Smooth muscle cell of the pulmonary artery (primary cell): ENCODE results near the gene GTF2H1. TPM values are rescaled to one million over a fixed set of nuclear protein-coding genes. Genes with fewer than 3 reads are reported as not detected.

Experiments used
- total RNA-seq: library from RNA; depleted of rRNA; stranded (reverse); fragments of >200 nt; gene quantifications from 2 replicates; pipeline ENCODE4 v1.2.3, GENCODE V29; 2014

The GTF2H1 gene
- 58.8 and 64.6 TPM in 2 replicates for total RNA-seq

GRCh38 chr11:18321969-18322711, at the start of gene GTF2H1, which contains the start of gene HPS5:
Gene GTF2H1, plus strand, starts transcription at chr11:18322567. Its CDS starts 10,508 bp downstream, at chr11:18333075.
Gene HPS5, minus strand, starts transcription at chr11:18322140. Its CDS starts 4,282 bp downstream, at chr11:18317858.

GRCh38 chr11:18394275-18394927, 72.0 kb downstream of the GTF2H1 start, which contains the start of gene LDHA:
Gene LDHA, plus strand, starts transcription at chr11:18394563. Its CDS starts 2,280 bp downstream, at chr11:18396843.

Other genes with a start within 250 kb of the GTF2H1 start
- gene SAAL1, start 216.5 kb upstream of the GTF2H1 start, total RNA-seq: 7.1 and 11.1 TPM in 2 replicates
- gene MRGPRX3, start 190.0 kb upstream of the GTF2H1 start, total RNA-seq: not detected in 2 replicates
- gene MRGPRX4, start 149.7 kb upstream of the GTF2H1 start, total RNA-seq: not detected in 2 replicates
- gene SAA4, start 85.8 kb upstream of the GTF2H1 start, total RNA-seq: not detected in 2 replicates
- gene SAA2, start 73.9 kb upstream of the GTF2H1 start, total RNA-seq: 0.46 and 40.6 TPM in 2 replicates
- 28.7 TPM in 1 of 2 replicates, not detected in the other for gene SAA1, start 56.3 kb upstream of the GTF2H1 start, total RNA-seq
- 47.5 and 48.2 TPM in 2 replicates for gene HPS5, start 427 bp upstream of the GTF2H1 start, total RNA-seq
- gene LDHA, start 72.0 kb downstream of the GTF2H1 start, total RNA-seq: 1,096 and 1,193 TPM in 2 replicates
- not detected in 2 replicates for gene LDHC, start 89.8 kb downstream of the GTF2H1 start, total RNA-seq
- gene LDHAL6A, start 133.3 kb downstream of the GTF2H1 start, total RNA-seq: not detected in 2 replicates
- 47.8 and 51.7 TPM in 2 replicates for gene TSG101, start 204.4 kb downstream of the GTF2H1 start, total RNA-seq